PFSK-1 (cell line): Measurements from ENCODE around the gene FMNL3.

ENCODE experiments used
- FOXP2 ChIP-seq: optimal IDR thresholded peaks from 2 replicates; pipeline ENCODE3; 2011; ENCODE audit warnings: borderline replicate concordance, control low read depth, inconsistent platforms; ENCODE audit not compliant: insufficient read depth; ENCODE audit errors: extremely low read length, extremely low read depth
- POLR2AphosphoS5 ChIP-seq: IDR thresholded peaks from 2 replicates; pipeline ENCODE4 v1.6.1; 2012; ENCODE audit warnings: low read depth, mild to moderate bottlenecking, control low read depth, low read length, moderate library complexity
- SIN3A ChIP-seq: IDR thresholded peaks from 2 replicates; pipeline ENCODE4 v1.6.1; 2012; ENCODE audit warnings: mild to moderate bottlenecking, low read length, moderate library complexity, borderline replicate concordance; ENCODE audit not compliant: insufficient read depth
- TAF1 ChIP-seq: IDR thresholded peaks from 2 replicates; pipeline ENCODE4 v1.6.1; 2012; ENCODE audit warnings: low read length, control low read depth, borderline replicate concordance; ENCODE audit not compliant: insufficient read depth
- TF ChIP-seq, protein P1 (sequence below), 2 experiments: IDR thresholded peaks; 2 replicates each; pipeline versions ENCODE4 v1.6.1 to v1.8.0; 2011 to 2012; ENCODE audit warnings: low read depth in 2 of 2, low read length in 2 of 2, control low read depth in 1 of 2, inconsistent platforms in 1 of 2, mild to moderate bottlenecking in 1 of 2, moderate library complexity in 1 of 2; ENCODE audit not compliant: insufficient read depth in 1 of 2

FMNL3 gene

DNA sequence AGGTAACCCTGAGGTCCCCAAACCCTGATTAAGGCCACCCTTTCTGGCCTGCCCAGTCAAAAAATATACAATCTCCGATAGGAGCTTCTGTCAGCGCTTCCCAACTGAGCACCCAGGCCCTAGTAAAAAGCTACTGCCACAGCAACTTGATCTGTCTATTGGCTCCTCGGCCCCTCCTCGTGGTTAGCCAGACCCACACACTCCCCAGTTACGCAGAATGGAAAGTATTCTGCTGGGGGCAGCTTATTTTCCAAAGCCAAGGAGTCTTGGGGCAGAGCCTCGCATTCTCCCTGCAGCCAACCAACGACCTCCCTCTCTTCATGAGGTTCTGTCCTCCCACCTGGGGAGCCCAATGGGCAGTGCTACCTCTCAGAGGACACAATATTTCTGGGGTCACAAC, 32.1 kb downstream of the FMNL3 start:
- TF ChIP-seq POLR2AphosphoS5 (no peak), TAF1 (no peak), FOXP2 (no peak), SIN3A (no peak)
- TF ChIP-seq, protein P1, sequence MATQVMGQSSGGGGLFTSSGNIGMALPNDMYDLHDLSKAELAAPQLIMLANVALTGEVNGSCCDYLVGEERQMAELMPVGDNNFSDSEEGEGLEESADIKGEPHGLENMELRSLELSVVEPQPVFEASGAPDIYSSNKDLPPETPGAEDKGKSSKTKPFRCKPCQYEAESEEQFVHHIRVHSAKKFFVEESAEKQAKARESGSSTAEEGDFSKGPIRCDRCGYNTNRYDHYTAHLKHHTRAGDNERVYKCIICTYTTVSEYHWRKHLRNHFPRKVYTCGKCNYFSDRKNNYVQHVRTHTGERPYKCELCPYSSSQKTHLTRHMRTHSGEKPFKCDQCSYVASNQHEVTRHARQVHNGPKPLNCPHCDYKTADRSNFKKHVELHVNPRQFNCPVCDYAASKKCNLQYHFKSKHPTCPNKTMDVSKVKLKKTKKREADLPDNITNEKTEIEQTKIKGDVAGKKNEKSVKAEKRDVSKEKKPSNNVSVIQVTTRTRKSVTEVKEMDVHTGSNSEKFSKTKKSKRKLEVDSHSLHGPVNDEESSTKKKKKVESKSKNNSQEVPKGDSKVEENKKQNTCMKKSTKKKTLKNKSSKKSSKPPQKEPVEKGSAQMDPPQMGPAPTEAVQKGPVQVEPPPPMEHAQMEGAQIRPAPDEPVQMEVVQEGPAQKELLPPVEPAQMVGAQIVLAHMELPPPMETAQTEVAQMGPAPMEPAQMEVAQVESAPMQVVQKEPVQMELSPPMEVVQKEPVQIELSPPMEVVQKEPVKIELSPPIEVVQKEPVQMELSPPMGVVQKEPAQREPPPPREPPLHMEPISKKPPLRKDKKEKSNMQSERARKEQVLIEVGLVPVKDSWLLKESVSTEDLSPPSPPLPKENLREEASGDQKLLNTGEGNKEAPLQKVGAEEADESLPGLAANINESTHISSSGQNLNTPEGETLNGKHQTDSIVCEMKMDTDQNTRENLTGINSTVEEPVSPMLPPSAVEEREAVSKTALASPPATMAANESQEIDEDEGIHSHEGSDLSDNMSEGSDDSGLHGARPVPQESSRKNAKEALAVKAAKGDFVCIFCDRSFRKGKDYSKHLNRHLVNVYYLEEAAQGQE (IDR thresholded peaks at IDR 0.05; ENCODE audit: insufficient read depth in 1 of 2, low read depth in 2 of 2, low read length in 2 of 2): no peak

DNA sequence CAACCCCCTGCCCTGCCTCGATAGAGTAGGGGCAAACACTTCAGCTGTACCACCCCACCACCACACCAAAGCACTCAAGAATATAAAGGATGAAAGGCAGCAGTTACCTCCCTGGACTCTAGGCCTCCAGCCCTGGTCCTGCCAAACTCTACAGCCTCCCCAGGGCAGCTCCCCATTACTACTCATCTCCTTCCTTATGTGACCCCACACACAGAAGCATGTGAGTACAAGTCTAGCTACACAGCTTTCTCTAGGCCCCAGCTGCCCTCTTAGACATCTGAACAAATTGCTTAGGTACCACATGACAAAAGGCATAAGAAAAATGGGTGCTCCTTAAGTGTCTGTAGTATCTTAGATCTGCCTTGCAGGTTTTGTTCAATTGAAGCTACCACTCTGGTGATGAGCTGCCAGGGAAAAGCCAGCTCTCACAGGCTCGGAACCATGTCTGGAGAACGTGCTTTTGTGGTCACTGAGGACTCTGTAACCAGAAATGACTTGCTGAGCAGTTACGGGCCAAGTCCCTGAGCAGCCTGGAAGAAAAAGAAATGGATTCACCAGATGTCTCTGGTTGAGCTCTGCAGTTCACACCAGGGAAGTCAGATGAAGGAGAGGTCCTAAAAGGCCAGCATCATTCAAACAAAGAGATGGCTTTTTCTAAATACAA, 32.8 kb downstream of the FMNL3 start:
- no peak for TF ChIP-seq SIN3A
- TF ChIP-seq POLR2AphosphoS5: no peak
- no peak for TF ChIP-seq FOXP2
- TF ChIP-seq, protein P1 (IDR thresholded peaks at IDR 0.05; ENCODE audit: insufficient read depth in 1 of 2, low read depth in 2 of 2, low read length in 2 of 2): no peak
- no peak for TF ChIP-seq TAF1

DNA sequence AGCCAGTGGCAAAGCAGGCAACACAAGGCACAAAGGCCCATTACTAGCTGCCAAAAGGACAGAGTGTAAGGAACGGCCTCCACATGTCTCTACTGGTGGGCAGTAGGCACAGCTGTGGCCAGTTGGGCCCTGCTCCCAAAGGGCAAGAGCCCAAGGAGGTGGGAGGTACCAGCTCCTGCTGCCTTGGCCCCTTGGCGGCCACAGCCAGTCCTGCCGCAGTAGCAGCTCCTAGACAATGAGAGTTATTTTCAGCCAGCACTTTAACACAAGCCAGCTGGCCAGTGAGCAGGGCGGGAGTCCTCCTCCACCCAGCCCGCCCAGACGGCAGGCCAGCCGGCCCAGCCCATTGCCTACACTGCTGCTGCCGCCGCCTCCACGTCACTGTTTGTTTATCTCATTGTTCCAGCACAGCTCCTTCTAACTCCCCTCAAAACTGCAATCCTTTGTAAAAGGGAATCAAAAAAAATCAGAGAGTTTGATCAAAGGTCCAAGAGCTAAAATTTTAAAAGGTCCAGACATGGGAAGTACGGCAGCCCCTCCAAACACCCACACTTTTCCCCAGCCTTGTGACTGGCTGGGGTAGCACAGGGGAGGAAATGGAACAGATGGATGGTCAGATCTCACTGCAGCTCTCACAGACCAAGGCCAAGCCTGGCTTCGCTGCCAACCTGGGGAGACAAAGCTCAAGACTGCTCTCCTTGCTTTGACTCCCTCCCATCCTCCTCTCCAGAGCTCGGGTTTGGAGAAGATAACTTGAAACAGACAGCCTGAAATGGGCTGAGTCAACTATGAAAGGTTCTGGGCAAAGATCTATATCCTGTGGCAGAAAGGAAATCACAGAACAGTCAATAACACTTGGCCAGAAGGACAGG, 33.5 kb downstream of the FMNL3 start:
- no peak for TF ChIP-seq POLR2AphosphoS5
- peak; percentile 83; the same call in 1 of the 2 replicates for TF ChIP-seq SIN3A
- no peak for TF ChIP-seq TAF1
- TF ChIP-seq FOXP2: peak; percentile 94
- TF ChIP-seq, protein P1 (IDR thresholded peaks at IDR 0.05; ENCODE audit: insufficient read depth in 1 of 2, low read depth in 2 of 2, low read length in 2 of 2): no peak

DNA sequence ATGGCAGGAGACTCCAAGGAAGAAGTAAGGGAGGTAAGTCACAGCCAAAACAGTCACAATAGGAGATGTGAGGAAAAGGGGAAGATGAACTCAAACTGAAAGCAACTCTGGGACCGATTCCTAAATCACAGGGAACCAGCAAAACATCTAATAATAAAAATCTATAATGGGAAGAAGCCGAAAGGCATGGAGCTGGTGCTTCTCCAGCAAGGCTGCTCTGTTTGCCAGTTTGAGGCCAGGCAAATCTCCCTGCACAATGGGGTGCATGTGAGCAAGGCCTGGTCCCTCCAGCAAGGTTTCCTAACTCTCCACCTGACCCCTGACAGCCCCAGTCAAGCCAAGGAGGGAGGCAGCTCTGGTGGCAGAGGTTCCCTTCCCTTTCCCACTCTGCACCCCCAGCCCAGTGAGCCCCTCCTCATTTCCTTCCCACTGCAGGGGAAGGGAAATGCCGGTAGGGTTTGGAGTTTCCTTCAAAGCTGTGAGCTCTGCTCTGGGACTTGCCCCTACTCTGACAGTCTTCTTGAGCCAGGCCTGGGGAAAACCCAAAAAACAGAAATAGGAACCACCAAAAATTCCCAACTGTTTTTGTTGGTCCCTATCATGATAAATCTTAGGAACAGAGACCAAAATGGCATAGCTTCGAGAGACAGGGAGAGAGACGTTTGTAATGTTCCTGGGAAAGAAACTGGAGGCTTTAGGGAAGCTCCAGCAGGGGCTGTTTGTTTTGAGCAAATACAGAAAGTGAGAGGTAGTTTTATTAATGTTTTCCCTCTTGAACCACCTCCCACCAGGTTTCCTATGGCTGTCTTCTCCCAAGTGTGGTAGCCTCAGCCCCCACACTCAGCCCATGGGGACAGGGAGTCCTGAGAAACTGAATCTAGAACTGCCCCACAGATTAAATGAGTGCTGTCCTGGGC, 34.6 kb downstream of the FMNL3 start:
- TF ChIP-seq FOXP2 (no peak), POLR2AphosphoS5 (no peak), TAF1 (no peak), SIN3A (no peak)
- TF ChIP-seq, protein P1 (IDR thresholded peaks at IDR 0.05; ENCODE audit: insufficient read depth in 1 of 2, low read depth in 2 of 2, low read length in 2 of 2): no peak
